A673 (cell line): Measurements from ENCODE around the gene MEGF8. TPM values are rescaled to one million over a fixed set of nuclear protein-coding genes. Genes with fewer than 3 reads are reported as not detected.

Experiments used
- BruUV-seq: library from RNA; stranded (reverse); fragments of 400-500 nt; replicated peaks from 2 replicates; lab custom pipeline; 2021; lab: Mats Ljungman, UMichigan
- CTCF ChIA-PET: fragments of 300-600 bp; sonication (Branson Sonifier 250); formaldehyde crosslinking; loops from one replicate; lab custom pipeline; 2022; ENCODE audit warnings: antibody characterized with exemption; lab: Charles Lee
- POLR2A ChIA-PET: fragments of 300-600 bp; sonication (Branson Sonifier 250); formaldehyde crosslinking; loops from one replicate; lab custom pipeline; 2022; ENCODE audit warnings: antibody characterized with exemption; ENCODE audit not compliant: low non-redundant PET; lab: Charles Lee
- DNase-seq: peaks from one replicate; pipeline ENCODE4 v3.0.0-alpha.2; 2015; ENCODE audit warnings: low spot score
- H3K27ac ChIP-seq: fragments of 200-600 bp; sonication (generic); 2 replicates; pipeline ENCODE4 v1.5.1; 2016; ENCODE audit warnings: mixed run types, low read depth, mild to moderate bottlenecking, mixed read lengths, antibody characterized with exemption, low read length; ENCODE audit not compliant: poor library complexity, severe bottlenecking
- H3K27me3 ChIP-seq: fragments of 200-600 bp; sonication (generic); replicated peaks from 2 replicates; pipeline ENCODE4 v1.6.1; 2017; ENCODE audit warnings: mixed run types, low read depth, mild to moderate bottlenecking, mixed read lengths, antibody characterized with exemption, low read length; ENCODE audit not compliant: insufficient read depth, poor library complexity
- H3K36me3 ChIP-seq: fragments of 200-600 bp; sonication (generic); 2 replicates; pipeline ENCODE4 v1.6.1; 2016; ENCODE audit warnings: mixed run types, mild to moderate bottlenecking, mixed read lengths, antibody characterized with exemption, low read length; ENCODE audit not compliant: insufficient read depth, poor library complexity, severe bottlenecking
- H3K4me1 ChIP-seq: fragments of 200-600 bp; sonication (generic); 2 replicates; pipeline ENCODE4 v1.6.1; 2017; ENCODE audit warnings: mixed run types, mild to moderate bottlenecking, mixed read lengths, antibody characterized with exemption, low read length; ENCODE audit not compliant: insufficient read depth, poor library complexity, severe bottlenecking
- H3K4me3 ChIP-seq: fragments of 200-600 bp; sonication (generic); 2 replicates; pipeline ENCODE4 v1.5.1; 2016; ENCODE audit warnings: low read depth, mixed run types, mild to moderate bottlenecking, mixed read lengths, low read length; ENCODE audit not compliant: poor library complexity, severe bottlenecking
- H3K9me3 ChIP-seq: fragments of 200-600 bp; sonication (generic); 2 replicates; pipeline ENCODE4 v1.6.1; 2016; ENCODE audit warnings: mixed run types, low read depth, mild to moderate bottlenecking, mixed read lengths, antibody characterized with exemption, low read length; ENCODE audit not compliant: poor library complexity, severe bottlenecking
- CTCF ChIP-seq: fragments of 300-800, 200-600 bp; sonication (generic); conservative IDR thresholded peaks from 2 replicates; pipeline ENCODE4 v1.5.1; 2017; ENCODE audit warnings: low read depth, mild to moderate bottlenecking, antibody characterized with exemption, low read length, moderate library complexity, mixed read lengths
- EZH2 ChIP-seq: fragments of 200-600 bp; sonication (generic); IDR thresholded peaks from 2 replicates; pipeline ENCODE4 v1.6.1; 2017; ENCODE audit warnings: borderline replicate concordance, low read depth, mild to moderate bottlenecking, mixed read lengths, antibody characterized with exemption, low read length; ENCODE audit not compliant: poor library complexity, severe bottlenecking
- intact Hi-C: fragments of 100-400 bp; cut with micrococcal nuclease; formaldehyde crosslinking; loops from one replicate; pipeline ENCODE4 v1.10.0; 2022; ENCODE audit not compliant: unreplicated experiment
- microRNA-seq: library from miRNA; unstranded; fragments of <30 nt; microRNA quantifications from one replicate; pipeline ENCODE4 v1.2.0, GENCODE V29; 2021
- total RNA-seq: library from RNA; stranded (reverse); gene quantifications from 2 replicates; pipeline ENCODE4 v1.2.3, GENCODE V29; 2021

MEGF8 gene
- total RNA-seq, 1 experiment from 2014 or later: 28.5 TPM

GRCh38 chr19:42427313-42427712, 101.9 kb downstream of the MEGF8 start, which contains the start of gene LIPE:
Gene LIPE (minus strand): TSS chr19:42427388. CDS start chr19:42427149, 239 bp downstream.
- no peak within 1 kb of the TSS for H3K27ac ChIP-seq
- TF ChIP-seq CTCF (no peak), EZH2 (no peak)
- ChIA-PET POLR2A (no interaction called here), CTCF (interaction anchor here (0.6 kb wide), 1 partner anchor 13 kb away, joined by 5 read pairs; no protein-coding TSS in a partner anchor)
- H3K9me3 ChIP-seq: no peaks in the 10 kb centered on the region
- H3K27me3 ChIP-seq: no peaks in the 10 kb centered on the region
- no peak within 1 kb of the TSS for H3K4me3 ChIP-seq
- H3K4me1 ChIP-seq: peaks cover 11% of the 10 kb centered on the region
- BruUV-seq: no TSS peak
- no peak for DNase-seq
- intact Hi-C loops: no loop called here
- H3K36me3 ChIP-seq: no peaks in the 10 kb centered on the region

Small RNA genes lying within 50 kb of the gene (microRNA-seq; reads per million reads assigned to microRNA genes)
- gene MIR8077: not detected

Other genes starting within 250 kb of the MEGF8 start
- 24.3 and 27.5 TPM in 2 replicates for gene ZNF574, start 249.5 kb upstream of the MEGF8 start, total RNA-seq
- gene POU2F2, start 193.2 kb upstream of the MEGF8 start, total RNA-seq: 2.2 and 2.5 TPM in 2 replicates
- 32.1 and 35.2 TPM in 2 replicates for gene DEDD2, start 108.0 kb upstream of the MEGF8 start, total RNA-seq
- 17.4 and 21.3 TPM in 2 replicates for gene ZNF526, start 105.3 kb upstream of the MEGF8 start, total RNA-seq
- 67.8 and 70.1 TPM in 2 replicates for gene GSK3A, start 83.0 kb upstream of the MEGF8 start, total RNA-seq
- gene ERF, start 70.5 kb upstream of the MEGF8 start, total RNA-seq: 149 and 164 TPM in 2 replicates
- gene CIC, start 56.4 kb upstream of the MEGF8 start, total RNA-seq: 75.8 and 80.3 TPM in 2 replicates
- gene PRR19, start 23.5 kb upstream of the MEGF8 start, total RNA-seq: 2.5 and 3.6 TPM in 2 replicates
- 151 and 166 TPM in 2 replicates for gene PAFAH1B3, start 23.0 kb upstream of the MEGF8 start, total RNA-seq
- 4.9 and 5.7 TPM in 2 replicates for gene TMEM145, start 12.3 kb upstream of the MEGF8 start, total RNA-seq
- not detected in 2 replicates for gene CNFN, start 64.7 kb downstream of the MEGF8 start, total RNA-seq
- 6.8 and 7.6 TPM in 2 replicates for gene LIPE, start 101.8 kb downstream of the MEGF8 start, total RNA-seq
- not detected in 2 replicates for gene CXCL17, start 117.3 kb downstream of the MEGF8 start, total RNA-seq
- gene CEACAM1, start 202.8 kb downstream of the MEGF8 start, total RNA-seq: 0.22 and 0.64 TPM in 2 replicates